Panc1 (cell line): ENCODE data around the gene PGBD1. TPM values are rescaled to one million over a fixed set of nuclear protein-coding genes. Genes with fewer than 3 reads are reported as not detected.
"Not testable (repeated sequence)": the region's sequence is repeated elsewhere in the genome, so short reads cannot be mapped to it uniquely, and the experiment has no call there.

ENCODE experiments used
- ATAC-seq: fragments of 200-7000 bp; cut with Tn5 transposase; 2 replicates; pipeline ENCODE4 v1.9.1; 2020; ENCODE audit warnings: mild to moderate bottlenecking, moderate library complexity
- BruUV-seq: library from RNA; stranded (reverse); fragments of 400-500 nt; replicated peaks from 2 replicates; lab custom pipeline; 2021; lab: Mats Ljungman, UMichigan
- CTCF ChIA-PET: fragments of 300-600 bp; sonication (Branson Sonifier 250); formaldehyde crosslinking; loops from one replicate; lab custom pipeline; 2022; ENCODE audit warnings: antibody characterized with exemption; lab: Charles Lee
- POLR2A ChIA-PET: fragments of 300-600 bp; sonication (Branson Sonifier 250); formaldehyde crosslinking; loops from one replicate; lab custom pipeline; 2022; ENCODE audit warnings: antibody characterized with exemption; lab: Charles Lee
- DNase-seq: peaks from one replicate; pipeline ENCODE4 v3.0.0-alpha.2; 2010; ENCODE audit warnings: low read depth, low spot score
- H3K27ac ChIP-seq: 2 replicates; pipeline ENCODE4 v1.5.1; 2011; ENCODE audit warnings: mild to moderate bottlenecking, low read length, inconsistent platforms
- H3K27me3 ChIP-seq: fragments of 200-500 bp; sonication (Bioruptor generic); 2 replicates; pipeline ENCODE4 v1.6.0; 2014; ENCODE audit warnings: low read length, inconsistent platforms; ENCODE audit not compliant: control insufficient read depth, insufficient read depth
- H3K36me3 ChIP-seq: fragments of 200-500 bp; sonication (Bioruptor generic); 2 replicates; pipeline ENCODE4 v1.5.1; 2014; ENCODE audit warnings: inconsistent platforms, mild to moderate bottlenecking, low read length, moderate library complexity; ENCODE audit not compliant: control insufficient read depth, insufficient read depth
- H3K4me1 ChIP-seq: 2 replicates; pipeline ENCODE4 v1.5.1; 2011; ENCODE audit warnings: inconsistent platforms, mild to moderate bottlenecking, low read length, moderate library complexity; ENCODE audit not compliant: control insufficient read depth, insufficient read depth
- H3K4me3 ChIP-seq, 2 experiments: 2 replicates each; pipeline ENCODE4 v1.5.1; 2011 to 2012; ENCODE audit warnings: low read depth in 2 of 2, low read length in 2 of 2, mild to moderate bottlenecking in 2 of 2, inconsistent platforms in 1 of 2, moderate library complexity in 1 of 2
- H3K9me3 ChIP-seq: fragments of 200-500 bp; sonication (Bioruptor generic); 2 replicates; pipeline ENCODE4 v1.5.1; 2014; ENCODE audit warnings: low read depth, mild to moderate bottlenecking, inconsistent platforms, low read length, moderate library complexity; ENCODE audit not compliant: control insufficient read depth, insufficient read depth
- CTCF ChIP-seq: fragments of 450-650 bp; IDR thresholded peaks from 2 replicates; pipeline ENCODE4 v1.5.1; 2017; ENCODE audit warnings: mild to moderate bottlenecking
- POLR2AphosphoS5 ChIP-seq: IDR thresholded peaks from 2 replicates; pipeline ENCODE4 v1.6.1; 2012; ENCODE audit warnings: mild to moderate bottlenecking, low read depth, low read length, moderate library complexity
- REST ChIP-seq, 2 experiments: IDR thresholded peaks; 2 replicates each; pipeline ENCODE4 v1.6.1; 2011 to 2012; ENCODE audit warnings: low read depth in 2 of 2, control low read depth in 1 of 2, low read length in 1 of 2, mild to moderate bottlenecking in 1 of 2, moderate library complexity in 1 of 2; ENCODE audit not compliant: insufficient read depth in 1 of 2
- SIN3A ChIP-seq: IDR thresholded peaks from 2 replicates; pipeline ENCODE4 v1.6.1; 2012; ENCODE audit warnings: low read depth, mild to moderate bottlenecking, low read length, moderate library complexity, borderline replicate concordance; ENCODE audit not compliant: insufficient read depth
- TCF7L2 ChIP-seq: IDR thresholded peaks from 2 replicates; pipeline ENCODE4 v1.6.1; 2011; ENCODE audit warnings: mild to moderate bottlenecking, low read depth, low read length, inconsistent platforms
- in situ Hi-C: cut with HindIII; loops from 2 replicates; pipeline ENCODE4 v1.10.0; 2016; ENCODE audit warnings: low sequenced_read_pairs, low pct_unique_long_range_greater_than_20kb
- intact Hi-C: fragments of 100-400 bp; cut with micrococcal nuclease; formaldehyde crosslinking; loops from one replicate; pipeline ENCODE4 v1.10.0; 2022; ENCODE audit not compliant: unreplicated experiment
- total RNA-seq: library from RNA; stranded (reverse); gene quantifications from one replicate; pipeline ENCODE4 v1.2.1, GENCODE V29; 2021; ENCODE audit not compliant: unreplicated experiment

PGBD1 gene
- total RNA-seq, 1 experiment from 2014 or later, result 7.6 TPM

GRCh38 chr6:28306363-28306762 is 25.0 kb downstream of the PGBD1 start:
- H3K27ac ChIP-seq, H3K4me1 ChIP-seq, CTCF ChIA-PET, H3K9me3 ChIP-seq, H3K36me3 ChIP-seq, ATAC-seq, in situ Hi-C loops, POLR2A ChIA-PET, intact Hi-C loops, DNase-seq, BruUV-seq, H3K4me3 ChIP-seq, H3K27me3 ChIP-seq: not testable (repeated sequence)

GRCh38 chr6:28311139-28311823 is 29.9 kb downstream of the PGBD1 start:
- ATAC-seq (no peak), DNase-seq (no peak)
- H3K9me3 ChIP-seq, result no peaks in the 10 kb centered on the region
- ChIA-PET POLR2A (no interaction called here), CTCF (no interaction called here)
- no peaks in the 10 kb centered on the region for H3K27me3 ChIP-seq
- in situ Hi-C loops (no loop called here), intact Hi-C loops (no loop called here)
- no peaks in the 10 kb centered on the region for H3K36me3 ChIP-seq
- no peak overlapping the region for H3K27ac ChIP-seq
- no peak for TF ChIP-seq REST (IDR thresholded peaks at IDR 0.05; ENCODE audit: insufficient read depth in 1 of 2, low read depth in 2 of 2, low read length in 1 of 2)
- TF ChIP-seq POLR2AphosphoS5, result no peak
- H3K4me3 ChIP-seq, result no peak overlapping the region
- BruUV-seq, result no TSS peak
- H3K4me1 ChIP-seq, result no peaks in the 10 kb centered on the region

- POLR2A ChIA-PET, result no interaction called here
- Histone ChIP-seq H3K9me3 (no peaks in the 10 kb centered on the region), H3K27me3 (no peaks in the 10 kb centered on the region), H3K4me3 (no peak overlapping the region), H3K27ac (no peak overlapping the region), H3K4me1 (no peaks in the 10 kb centered on the region), H3K36me3 (no peaks in the 10 kb centered on the region)
- in situ Hi-C loops, result no loop called here
- CTCF ChIA-PET, result no interaction called here
- no peak for TF ChIP-seq REST (IDR thresholded peaks at IDR 0.05; ENCODE audit: insufficient read depth in 1 of 2, low read depth in 2 of 2, low read length in 1 of 2)
- no peak for TF ChIP-seq POLR2AphosphoS5
- no peak for TF ChIP-seq CTCF
- TF ChIP-seq SIN3A, result no peak
- no peak for TF ChIP-seq TCF7L2
- no peak for ATAC-seq
- no peak for DNase-seq
- intact Hi-C loops, result no loop called here
- BruUV-seq, result no TSS peak
These were observed 31.6 kb downstream of the PGBD1 start for GRCh38 chr6:28312939-28313338.
